ENCODE results near the gene RNASEH1.

The RNASEH1 gene

DNA sequence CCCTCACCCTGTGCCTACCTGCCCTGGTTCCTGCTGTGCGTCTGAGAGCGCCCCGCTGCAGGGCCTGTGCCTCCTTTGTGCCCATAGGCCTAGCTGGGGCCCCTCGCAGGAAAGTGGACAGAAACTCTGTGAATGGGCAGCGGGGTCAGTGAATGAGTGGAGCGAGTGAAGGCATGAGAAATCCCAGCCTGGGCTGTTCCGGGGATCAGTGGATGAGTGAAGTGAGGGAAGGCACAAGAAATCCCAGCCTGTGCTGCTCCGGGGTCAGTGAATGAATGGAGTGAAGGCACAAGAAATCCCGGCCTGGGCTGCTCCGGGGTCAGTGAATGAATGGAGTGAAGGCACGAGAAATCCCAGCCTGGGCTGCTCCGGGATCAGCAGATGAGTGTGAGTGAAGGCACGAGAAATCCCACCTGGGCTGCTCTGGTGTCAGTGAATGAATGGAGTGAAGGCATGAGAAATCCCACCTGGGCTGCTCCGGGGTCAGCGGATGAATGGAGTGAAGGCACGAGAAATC, 38.8 kb upstream of the RNASEH1 start:
- TF ChIP-seq CTCF (IDR thresholded peaks at IDR 0.05; ENCODE audit: low read depth, low read length) = no peak
- DNase-seq (ENCODE audit: extremely low read depth, low read depth) = no peak

DNA sequence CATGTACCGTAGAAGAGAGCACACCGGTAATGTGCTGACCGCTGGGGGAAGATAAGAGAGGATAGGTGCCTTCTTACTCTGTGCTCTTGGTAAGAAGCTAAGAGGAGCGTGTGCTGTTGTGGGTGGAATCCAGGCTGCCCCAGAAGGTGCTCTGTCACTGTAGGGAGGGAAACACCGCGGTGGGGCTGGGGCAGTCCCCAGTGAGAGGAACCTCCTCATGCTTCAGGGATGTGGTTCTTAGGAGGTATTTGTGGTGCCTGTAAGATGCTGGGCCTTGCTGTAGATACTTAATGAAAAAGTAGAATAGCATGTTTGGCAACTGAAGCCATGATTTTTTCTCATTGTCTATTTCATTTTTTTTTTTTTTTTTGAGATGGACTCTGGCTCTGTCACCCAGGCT, 37.9 kb upstream of the RNASEH1 start:
- DNase-seq (ENCODE audit: extremely low read depth, low read depth) = no peak
- TF ChIP-seq CTCF (IDR thresholded peaks at IDR 0.05; ENCODE audit: low read depth, low read length) = no peak

DNA sequence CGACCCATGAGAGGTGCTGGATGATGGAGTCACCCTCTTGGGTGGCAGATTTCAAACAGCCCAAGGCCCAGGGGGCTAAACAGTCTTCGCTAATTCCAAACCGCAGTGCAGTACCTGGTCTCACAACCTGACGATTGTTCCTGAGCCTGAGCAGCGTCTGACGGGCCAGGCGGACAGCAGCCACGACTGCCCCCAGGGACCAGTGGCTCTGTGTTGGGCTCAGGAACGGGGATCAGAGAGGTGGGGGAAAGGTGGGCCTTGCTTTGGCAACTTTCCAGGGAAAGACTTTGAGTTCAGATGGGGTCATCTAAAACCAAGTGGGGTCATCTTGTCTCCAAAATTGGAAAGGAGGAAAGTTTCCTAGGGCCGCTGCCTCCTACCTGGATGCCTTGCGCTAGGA, 37.3 kb upstream of the RNASEH1 start:
- no peak for DNase-seq (ENCODE audit: extremely low read depth, low read depth)
- no peak for TF ChIP-seq CTCF (IDR thresholded peaks at IDR 0.05; ENCODE audit: low read depth, low read length)

DNA sequence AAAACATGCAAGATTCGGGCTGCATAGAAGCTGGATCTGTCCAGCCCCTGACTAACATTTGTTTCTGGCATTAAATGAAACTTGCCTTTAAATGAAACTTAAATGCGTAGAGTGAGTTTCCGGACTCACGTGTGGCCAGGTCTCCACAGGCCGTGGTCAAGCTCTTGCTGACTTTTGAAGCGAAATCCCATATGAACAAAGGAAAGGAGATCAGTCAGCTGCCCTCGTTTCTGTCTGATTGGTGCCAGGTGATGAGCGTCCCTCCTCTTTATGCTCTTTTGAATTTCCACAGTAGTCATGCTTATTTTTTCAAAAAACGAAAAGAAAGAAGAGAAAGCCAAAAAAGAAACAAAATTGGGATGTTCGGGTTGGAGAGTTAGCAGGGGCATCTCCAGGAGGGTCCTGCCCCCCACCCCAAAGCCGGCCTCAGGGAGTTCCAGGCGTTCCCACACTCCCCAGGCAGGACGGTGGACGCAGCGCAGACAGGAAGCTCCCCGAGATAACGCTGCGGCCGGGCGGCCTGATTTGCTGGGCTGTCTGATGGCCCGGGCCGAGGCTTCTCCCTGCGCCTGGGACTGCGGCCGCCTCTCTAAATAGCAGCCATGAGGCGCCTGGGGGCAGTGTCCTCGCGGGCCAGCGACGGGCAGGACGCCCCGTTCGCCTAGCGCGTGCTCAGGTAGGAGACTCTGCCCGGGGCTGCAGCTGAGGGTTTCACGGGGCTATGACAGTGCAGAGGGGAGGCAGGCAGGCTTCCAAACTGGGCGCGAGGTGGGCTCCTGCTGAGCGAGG, 36.6 kb upstream of the RNASEH1 start, which contains the start of gene COLEC11:
Gene COLEC11 (plus strand): TSS at position 620 of the 789 bp plus-strand sequence. CDS start 9,229 bp downstream, outside the sequence.
- DNase-seq (ENCODE audit: extremely low read depth, low read depth) = no peak
- TF ChIP-seq CTCF (IDR thresholded peaks at IDR 0.05; ENCODE audit: low read depth, low read length) = peak; percentile 9

DNA sequence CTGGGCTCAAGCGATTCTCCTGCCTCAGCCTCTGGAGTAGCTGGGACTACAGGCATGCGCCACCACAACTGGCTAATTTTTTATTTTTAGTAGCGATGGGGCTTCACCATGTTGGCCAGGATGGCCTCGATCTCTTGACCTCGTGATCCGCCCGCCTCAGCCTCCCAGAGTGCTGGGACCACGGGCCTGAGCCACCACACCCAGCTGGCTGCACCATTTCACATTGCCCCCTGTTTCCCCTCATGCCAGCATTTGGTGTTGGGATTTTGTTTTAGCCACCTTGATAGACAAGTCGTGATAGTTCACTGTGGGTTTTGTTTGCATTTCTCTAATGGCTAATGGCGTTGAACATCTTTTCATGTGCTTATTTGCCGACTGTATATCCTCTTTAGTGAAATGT, 31.0 kb upstream of the RNASEH1 start:
- no peak for TF ChIP-seq CTCF (IDR thresholded peaks at IDR 0.05; ENCODE audit: low read depth, low read length)
- no peak for DNase-seq (ENCODE audit: extremely low read depth, low read depth)

GRCh38 chr2:3588084-3588483, 30.0 kb upstream of the RNASEH1 start:
- TF ChIP-seq CTCF (IDR thresholded peaks at IDR 0.05; ENCODE audit: low read depth, low read length) = no peak
- DNase-seq (ENCODE audit: extremely low read depth, low read depth) = no peak

DNA sequence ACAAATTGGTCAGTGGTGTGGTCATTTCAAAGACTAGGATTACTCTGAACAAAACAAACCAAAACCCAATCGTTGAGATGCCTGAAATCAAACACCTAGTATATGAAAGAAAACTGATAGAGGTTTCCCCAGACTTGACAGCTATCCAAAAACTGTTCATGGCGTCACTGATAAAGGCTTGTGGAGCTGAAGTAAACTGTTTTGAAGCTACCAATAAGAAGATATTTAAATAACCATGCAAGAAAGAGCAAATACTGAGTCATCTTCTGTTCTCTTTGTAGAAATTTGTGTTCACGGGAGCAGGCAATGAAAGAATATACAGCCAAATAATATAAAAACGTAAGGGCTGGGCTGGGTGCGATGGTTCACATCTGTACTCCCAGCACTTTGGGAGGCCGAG, 29.3 kb upstream of the RNASEH1 start:
- TF ChIP-seq CTCF (IDR thresholded peaks at IDR 0.05; ENCODE audit: low read depth, low read length) = no peak
- no peak for DNase-seq (ENCODE audit: extremely low read depth, low read depth)

Measured in AG09319 (cell line).